GM21529 (cell line): ENCODE data around the gene OR1S2.
"Not testable (repeated sequence)": the region's sequence is repeated elsewhere in the genome, so short reads cannot be mapped to it uniquely, and the experiment has no call there.

Source experiments
- ATAC-seq: cut with Tn5 transposase; IDR thresholded peaks from one replicate; pipeline ENCODE4 v1.9.1; 2021; ENCODE audit not compliant: unreplicated experiment

The OR1S2 gene

GRCh38 chr11:58204042-58204441, at the start of gene OR1S2:
Gene OR1S2 (minus strand): TSS chr11:58204142. CDS start chr11:58204142, 0 bp downstream.
- no peak for ATAC-seq

GRCh38 chr11:58243954-58244353, 40.0 kb upstream of the OR1S2 start:
- ATAC-seq = no peak

GRCh38 chr11:58227956-58228615, 24.1 kb upstream of the OR1S2 start:
- ATAC-seq = no peak

- no peak for ATAC-seq
Measured at GRCh38 chr11:58222721-58223120, 18.8 kb upstream of the OR1S2 start.

GRCh38 chr11:58216476-58216875, 12.5 kb upstream of the OR1S2 start:
- no peak for ATAC-seq

- not testable (repeated sequence) for ATAC-seq
Measured at GRCh38 chr11:58212420-58212819, 8.5 kb upstream of the OR1S2 start, which contains the start of gene OR1S1. Gene OR1S1 (plus strand): TSS chr11:58212720.

GRCh38 chr11:58199271-58199670, 4.7 kb downstream of the OR1S2 start:
- no peak for ATAC-seq

- ATAC-seq = no peak
Measured at GRCh38 chr11:58195939-58196338, 8.0 kb downstream of the OR1S2 start.

- no peak for ATAC-seq
Measured at GRCh38 chr11:58193391-58193790, 10.6 kb downstream of the OR1S2 start.

- no peak for ATAC-seq
Measured at GRCh38 chr11:58192229-58192628, 11.7 kb downstream of the OR1S2 start.

GRCh38 chr11:58188770-58189169, 15.2 kb downstream of the OR1S2 start, which contains the start of gene OR9Q2:
Gene OR9Q2 (plus strand): TSS chr11:58189070. CDS start chr11:58190491, 1,421 bp downstream.
- ATAC-seq = no peak

GRCh38 chr11:58186938-58187337, 17.0 kb downstream of the OR1S2 start:
- no peak for ATAC-seq

GRCh38 chr11:58179648-58180047, 24.3 kb downstream of the OR1S2 start:
- ATAC-seq = no peak

GRCh38 chr11:58178444-58178843, 25.5 kb downstream of the OR1S2 start:
- ATAC-seq = no peak

GRCh38 chr11:58177409-58178054, 26.4 kb downstream of the OR1S2 start:
- ATAC-seq = no peak

- ATAC-seq = no peak
Measured at GRCh38 chr11:58165504-58166106, 38.3 kb downstream of the OR1S2 start.

GRCh38 chr11:58164990-58165389, 39.0 kb downstream of the OR1S2 start:
- no peak for ATAC-seq

GRCh38 chr11:58164389-58164788, 39.6 kb downstream of the OR1S2 start:
- no peak for ATAC-seq
